Measurements from ENCODE around the gene PLPPR3.
"Not testable (repeated sequence)": the region's sequence is repeated elsewhere in the genome, so short reads cannot be mapped to it uniquely, and the experiment has no call there.

PLPPR3 gene

DNA sequence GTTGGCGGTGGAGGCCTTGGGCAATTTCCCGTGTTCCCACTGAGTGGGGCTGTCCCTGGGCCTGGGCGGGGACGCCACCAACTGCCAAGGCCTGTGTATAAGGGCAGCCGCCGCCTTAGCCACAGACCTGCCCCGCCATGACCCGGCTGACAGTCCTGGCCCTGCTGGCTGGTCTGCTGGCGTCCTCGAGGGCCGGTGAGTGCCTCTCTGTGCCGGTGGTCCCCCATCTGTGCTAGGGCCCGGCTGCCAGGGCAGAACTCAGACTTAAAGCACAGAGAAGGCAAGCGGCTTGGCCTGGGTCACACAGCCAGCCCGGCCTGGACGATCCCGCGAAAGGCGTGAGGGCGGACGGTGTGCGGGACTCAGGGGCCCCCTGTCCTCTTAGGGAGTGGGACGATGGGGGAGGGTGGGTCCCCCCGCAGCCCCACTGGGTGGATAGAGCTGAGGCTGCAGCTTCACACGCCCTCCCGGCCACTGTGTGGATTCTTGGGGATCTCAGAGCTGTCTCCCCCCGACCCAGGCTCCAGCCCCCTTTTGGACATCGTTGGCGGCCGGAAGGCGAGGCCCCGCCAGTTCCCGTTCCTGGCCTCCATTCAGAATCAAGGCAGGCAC is 6.1 kb upstream of the PLPPR3 start, which contains the start of gene AZU1:
Gene AZU1, plus strand, starts transcription at position 128 of the 612 bp plus-strand sequence. Its CDS starts 10 bp downstream, at position 138.
- no peak for DNase-seq

DNA sequence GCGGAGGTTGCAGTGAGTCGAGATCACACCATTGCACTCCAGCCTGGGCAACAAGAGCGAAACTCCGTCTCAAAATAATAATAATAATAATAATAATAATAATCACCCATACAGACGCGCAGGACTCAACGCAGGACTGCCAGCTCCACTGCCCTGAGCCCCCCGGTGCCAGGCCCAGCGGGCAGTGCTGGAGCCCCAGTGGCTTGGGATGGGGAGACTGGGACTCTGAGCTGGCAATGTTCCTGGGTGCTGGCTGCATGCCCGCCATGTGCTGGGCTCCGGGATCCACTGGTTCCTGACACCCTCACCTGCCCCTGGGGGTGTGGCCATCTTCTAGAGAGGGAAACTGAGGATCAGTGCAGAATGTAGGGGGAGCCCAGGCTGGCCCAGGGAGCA is 5.6 kb upstream of the PLPPR3 start:
- DNase-seq, result no peak

DNA sequence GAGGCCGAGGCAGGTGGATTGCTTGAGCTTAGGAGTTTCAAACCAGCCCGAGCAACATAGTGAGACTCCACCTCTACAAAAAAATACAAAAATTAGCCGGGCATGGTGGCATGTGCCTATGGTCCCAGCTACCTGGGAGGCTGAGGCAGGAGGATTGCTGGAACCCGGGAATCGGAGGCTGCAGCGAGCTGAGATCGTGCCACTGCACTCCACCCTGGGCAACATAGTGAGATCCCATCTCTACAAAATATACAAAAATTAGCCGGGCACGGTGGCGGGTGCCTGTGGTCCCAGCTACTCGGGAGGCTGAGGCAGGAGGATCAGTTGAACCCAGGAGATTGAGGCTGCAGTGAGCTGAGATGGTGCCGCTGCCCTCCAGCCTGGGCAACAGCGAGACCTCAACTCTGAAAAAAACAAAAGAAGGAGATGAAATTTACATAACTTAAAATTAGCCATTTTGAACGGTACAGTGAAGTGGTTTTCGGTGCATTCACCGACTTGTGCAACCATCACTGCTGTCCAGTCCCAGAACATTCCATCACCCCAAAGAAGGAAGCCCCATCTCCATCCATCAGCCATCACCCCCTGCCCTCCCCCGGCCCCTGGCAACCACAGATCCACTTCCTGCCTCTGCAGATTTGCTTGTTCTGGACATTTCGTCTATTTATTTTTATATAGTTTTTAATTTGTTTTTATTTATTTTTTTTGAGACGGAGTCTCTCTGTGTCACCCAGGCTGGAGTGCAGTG is 4.3 kb upstream of the PLPPR3 start:
- DNase-seq, result no peak

DNA sequence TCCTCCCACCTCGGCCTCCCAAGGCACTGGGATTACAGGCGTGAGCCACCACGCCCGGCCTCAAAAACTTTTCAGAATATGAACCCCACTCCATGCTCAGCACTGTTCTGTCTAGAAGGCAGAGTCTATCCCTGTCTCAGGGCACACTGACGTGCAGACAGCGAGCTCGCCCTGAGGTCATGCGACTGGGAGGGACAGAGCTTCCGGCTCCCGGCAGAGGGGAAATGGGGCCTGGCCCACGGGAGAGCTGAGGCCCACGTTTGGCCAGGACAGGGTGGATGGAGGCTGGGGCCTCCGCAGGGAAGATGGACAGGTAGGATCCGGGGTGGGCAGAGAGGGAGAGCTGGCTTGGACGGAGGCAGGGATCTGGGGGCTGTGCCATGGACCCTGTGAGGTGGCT is 3.1 kb upstream of the PLPPR3 start:
- DNase-seq, result no peak

DNA sequence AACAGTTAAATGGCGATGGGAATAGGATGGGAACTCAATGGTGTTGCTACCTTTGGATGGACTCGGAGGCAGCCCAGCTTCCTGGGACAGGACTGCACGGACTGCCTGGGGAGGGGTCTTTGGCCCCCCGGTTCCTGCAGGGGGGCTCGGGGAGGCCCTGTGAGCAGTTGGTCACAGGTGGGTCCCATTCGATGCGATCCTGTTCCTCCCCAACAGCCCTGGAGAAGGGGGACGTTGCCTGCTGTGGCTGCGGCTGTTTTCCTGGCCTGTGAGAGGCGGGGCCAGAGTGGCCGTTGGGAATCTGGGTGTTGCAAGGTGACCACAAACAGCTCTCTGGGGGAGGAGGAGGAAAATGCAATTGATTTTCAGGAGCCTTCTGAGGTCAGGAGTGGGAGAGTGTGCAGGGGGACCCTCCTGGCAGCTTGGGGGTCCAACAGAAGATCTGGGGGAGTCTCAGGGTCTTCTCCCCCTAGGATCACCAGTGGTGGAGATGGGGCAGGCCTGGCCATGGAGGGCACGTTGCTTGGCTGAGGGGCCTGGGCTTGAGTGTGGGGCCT is 1.9 kb upstream of the PLPPR3 start:
- DNase-seq, result no peak

DNA sequence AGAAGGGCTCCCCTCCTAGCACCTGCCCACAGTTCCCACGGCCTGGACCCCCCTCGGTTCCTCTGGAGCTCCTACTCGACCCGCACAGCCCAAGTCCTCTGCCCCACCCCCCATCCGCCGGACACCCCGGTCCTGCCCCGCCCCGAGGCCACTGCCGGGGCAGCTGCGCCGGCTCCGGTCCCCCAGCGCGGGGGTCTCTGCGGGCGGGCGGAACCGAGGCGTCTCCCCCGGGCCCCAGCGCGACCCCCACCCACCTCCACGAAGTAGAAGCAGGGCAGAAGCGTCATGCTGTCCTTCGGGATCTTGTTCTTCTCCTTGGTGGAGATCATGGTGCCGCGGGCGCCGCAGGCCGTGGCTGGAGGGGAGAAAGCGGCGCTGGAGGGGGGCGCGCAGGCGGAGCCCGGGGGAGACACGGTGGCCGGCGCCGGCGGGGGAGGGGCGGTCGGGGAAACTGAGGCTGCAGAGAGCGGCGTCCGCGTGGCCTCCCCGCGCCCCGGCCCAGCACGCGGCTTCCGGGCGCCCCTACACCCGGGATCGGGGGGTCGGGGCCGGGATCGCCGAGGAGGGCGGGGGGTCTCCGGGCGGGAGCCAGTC is 427 bp downstream of the PLPPR3 start:
- no peak for DNase-seq

DNA sequence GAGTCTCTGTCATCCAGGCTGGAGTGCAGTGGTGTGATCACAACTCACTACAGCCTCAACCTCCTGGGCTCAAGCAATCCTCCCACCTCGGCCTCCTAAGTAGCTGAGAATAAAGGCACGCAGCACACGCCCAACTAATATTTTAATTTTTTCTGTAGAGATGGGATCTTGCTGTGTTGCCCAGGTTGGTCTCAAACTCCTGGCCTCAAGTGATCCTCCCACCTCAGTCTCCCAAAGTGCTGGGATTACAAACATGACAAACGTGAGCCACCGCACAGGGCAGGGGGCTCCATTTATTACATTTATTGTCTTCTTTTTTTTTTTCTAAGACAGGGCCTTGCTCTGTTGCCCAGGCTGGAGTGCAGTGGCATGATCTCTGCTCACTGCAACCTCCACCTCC is 1.5 kb downstream of the PLPPR3 start:
- not testable (repeated sequence) for DNase-seq

DNA sequence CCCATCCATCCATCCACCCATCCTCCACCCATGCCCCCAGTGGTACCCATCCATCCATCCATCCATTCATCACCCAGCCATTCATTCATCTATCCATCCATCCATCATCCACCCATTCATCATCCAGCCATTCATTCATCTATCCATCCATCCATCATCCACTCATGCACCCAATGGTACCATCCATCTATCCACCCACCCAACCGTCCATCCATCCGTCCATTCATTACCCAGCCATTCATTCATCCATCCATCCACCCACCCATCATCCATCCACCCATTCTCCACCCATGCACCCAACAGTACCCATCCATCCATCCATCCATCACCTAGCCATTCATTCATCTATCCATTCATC is 5.3 kb downstream of the PLPPR3 start:
- no peak for DNase-seq

DNA sequence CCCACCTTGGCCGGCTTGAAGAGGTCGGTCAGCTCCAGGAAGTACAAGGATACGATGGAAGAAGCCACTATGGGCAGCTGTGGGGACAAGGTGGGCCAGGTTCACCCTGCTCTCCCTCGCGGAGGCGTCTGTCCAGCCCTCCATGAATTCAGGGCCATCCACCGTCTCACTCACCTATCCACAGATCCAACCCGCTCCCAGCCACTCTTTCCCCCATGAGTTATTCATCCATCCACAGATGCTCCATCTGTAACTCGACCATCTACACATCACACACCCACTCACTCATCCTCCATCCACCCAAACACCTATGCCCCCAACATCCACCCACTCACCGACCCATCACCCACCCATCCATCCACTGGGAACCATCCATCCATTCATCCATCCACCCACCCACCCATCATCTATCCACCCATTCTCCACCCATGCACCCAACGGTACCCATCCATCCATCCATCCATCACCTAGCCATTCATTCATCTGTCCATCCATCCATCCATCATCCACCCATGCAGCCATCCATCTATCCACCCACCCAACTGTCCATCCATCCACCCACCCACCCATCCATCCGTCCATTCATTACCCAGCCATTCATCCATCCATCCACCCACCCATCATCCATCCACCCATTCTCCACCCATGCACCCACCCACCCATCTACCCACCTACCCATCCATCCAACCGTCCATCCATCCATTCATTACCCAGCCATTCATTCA is 5.8 kb downstream of the PLPPR3 start:
- DNase-seq, result no peak

DNA sequence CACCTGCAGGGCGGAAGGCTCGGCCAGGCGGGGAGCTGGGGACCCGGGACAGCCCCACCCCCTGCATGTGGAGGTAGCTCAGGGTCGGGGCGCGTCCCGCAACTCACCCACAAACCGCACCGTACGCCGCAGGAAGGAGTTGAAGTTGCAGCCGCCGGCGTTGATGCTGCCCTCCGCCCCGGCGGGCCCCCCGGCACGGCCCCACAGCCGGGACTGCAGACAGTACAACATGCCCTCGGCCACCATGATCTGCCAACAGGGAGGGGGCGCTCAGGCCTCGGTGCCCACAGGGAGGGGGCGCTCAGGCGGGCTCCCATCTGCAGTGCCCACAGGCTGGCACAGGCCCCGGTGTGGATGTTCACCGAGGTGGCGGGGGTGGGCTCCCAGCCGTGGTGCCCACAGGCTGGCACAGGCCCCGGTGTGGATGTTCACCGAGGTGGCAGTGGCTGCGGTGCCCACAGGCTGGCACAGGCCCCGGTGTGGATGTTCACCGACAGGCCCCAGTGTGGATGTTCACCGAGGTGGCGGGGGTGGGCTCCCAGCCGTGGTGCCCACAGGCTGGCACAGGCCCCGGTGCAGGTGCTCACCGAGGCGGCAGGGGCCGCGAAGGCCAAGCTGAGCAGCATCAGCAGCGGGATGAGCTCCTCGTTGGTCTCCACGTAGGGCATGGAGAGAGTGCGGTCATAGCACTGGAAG is 6.5 kb downstream of the PLPPR3 start:
- no peak for DNase-seq

DNA sequence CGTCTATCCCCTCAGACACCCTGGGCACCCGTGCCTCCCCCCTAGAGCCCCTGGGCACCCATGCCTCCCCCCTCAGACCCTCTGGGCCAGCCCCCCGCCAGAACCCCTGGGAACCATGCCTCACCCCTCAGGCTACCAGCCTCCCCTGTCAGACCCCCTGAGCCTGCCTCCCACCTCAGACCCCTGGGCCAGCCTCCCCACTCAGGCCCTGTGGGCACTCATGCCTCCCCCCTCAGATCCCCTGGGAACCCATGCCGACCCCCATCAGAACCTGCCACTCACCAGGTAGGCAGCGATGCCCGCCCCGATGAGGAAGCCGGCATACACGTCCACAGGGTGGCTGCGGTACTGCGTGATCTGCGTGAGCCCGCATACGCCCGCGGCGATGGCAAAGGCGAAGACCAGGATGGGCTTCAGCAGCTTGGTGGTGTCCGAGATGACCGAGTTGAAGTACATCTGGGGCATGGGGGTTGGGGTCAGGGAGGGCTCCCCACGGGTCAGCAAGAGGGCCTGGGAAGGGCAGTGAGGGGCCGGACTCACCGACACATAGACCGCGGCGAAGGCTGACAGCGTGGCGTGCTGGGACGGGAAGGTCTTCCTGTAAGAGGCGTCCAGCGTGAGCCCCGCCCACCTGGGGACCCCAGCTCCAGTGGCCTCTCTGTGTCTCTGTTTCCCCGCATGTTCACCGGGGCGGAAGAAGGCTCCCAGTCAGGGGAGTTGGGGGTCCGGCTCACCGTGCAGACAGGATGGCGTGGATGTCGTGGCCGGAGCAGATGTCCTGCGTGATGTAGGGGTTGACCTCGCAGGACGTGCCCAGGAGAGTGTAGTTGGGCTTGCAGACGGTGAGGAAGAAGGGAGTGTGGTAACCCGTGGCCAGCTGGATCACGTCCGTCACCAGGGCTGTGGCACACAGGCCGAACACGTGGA is 7.3 kb downstream of the PLPPR3 start:
- no peak for DNase-seq

DNA sequence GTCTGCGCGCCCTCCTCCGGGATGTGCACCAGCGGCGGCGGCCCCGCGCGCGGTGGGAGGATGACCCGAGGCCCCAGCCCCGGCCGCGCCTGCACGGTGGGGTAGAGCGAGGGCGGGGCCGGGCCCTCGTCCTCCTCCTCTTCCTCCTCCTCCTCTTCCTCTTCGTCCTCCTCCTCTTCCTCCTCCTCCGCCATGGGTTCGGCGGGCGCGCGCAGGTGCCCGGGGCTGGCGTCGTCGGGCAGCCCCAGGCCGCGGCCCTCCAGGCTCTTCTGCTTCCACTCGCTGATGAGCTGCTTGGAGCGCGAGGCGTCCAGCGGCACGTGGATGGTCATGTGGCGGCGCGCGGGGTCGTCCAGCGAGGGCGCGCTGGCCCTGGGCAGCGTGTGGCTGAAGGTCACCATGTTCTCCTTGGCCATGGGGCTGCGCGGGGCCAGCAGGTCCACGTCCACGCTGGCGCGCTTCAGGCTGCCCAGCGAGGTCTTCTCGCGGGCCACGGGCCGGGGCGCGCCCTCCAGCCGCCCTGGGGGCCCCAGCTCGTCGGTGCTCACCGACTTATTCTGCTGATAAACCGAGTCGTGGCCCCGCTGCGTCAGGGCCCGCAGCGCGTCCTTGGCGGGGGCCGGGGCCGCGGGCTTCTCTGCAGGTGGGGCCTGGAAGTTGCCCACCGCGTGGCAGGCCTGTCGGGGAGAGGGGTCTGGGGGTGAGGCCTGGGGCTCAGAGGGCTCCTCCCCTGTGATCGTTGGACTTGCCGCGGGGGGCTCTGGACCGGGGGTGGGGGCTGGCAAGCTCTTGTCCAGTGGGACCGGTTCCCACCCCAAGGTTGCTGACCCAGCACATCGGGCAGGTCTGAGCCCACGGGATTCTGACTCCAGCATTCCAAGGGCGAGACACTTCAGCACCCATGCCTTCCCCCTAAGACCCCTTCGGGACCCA is 8.3 kb downstream of the PLPPR3 start:
- DNase-seq, result no peak

DNA sequence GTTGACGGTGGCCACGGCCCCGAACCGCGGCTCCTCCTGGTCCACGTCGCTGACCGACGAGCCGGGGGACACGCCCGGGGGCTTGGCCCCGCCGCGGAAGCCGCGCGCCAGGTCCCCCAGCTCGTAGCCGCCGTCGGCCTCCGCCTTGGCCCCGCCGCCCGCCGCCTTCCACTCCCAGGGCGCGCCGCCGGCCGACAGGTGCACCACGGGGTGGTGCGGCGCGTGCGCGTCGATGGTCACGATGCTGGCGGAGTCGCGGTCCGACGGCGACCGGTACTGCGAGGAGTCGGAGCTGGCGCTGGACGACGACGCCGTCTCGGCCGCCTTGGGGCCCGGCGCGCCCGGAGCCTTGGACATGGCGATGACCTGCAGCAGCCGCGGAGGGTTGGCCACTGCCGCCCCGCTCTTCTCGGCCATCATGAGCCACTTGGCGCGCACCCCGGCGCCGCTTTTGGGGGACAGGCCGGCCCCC is 9.0 kb downstream of the PLPPR3 start:
- DNase-seq, result no peak

DNA sequence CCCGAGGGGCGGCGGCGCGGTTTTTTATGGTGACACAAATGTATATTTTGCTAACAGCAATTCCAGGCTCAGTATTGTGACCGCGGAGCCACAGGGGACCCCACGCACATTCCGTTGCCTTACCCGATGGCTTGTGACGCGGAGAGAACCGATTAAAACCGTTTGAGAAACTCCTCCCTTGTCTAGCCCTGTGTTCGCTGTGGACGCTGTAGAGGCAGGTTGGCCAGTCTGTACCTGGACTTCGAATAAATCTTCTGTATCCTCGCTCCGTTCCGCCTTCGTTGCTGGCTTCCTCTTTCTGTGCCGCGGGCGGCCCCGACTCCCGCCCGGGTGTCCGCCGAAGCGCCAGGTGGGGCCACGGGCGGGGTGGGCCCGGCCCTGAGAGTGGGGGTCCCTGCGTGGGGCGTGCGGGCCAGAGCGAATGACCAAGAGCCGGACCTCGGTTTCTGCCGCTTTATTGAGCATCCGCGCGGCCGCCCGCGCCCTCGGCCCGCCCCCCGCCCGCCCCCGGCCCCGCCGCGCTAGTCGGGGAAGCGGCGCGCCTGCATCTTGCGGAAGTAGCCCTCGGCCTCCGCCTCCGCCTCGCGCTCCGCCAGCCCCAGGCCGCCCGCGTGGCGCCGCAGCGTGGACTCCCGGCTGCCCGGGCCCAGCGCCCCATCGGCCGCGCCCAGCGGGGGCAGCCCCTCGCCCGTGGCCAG is 9.6 kb downstream of the PLPPR3 start:
- no peak for DNase-seq

DNA sequence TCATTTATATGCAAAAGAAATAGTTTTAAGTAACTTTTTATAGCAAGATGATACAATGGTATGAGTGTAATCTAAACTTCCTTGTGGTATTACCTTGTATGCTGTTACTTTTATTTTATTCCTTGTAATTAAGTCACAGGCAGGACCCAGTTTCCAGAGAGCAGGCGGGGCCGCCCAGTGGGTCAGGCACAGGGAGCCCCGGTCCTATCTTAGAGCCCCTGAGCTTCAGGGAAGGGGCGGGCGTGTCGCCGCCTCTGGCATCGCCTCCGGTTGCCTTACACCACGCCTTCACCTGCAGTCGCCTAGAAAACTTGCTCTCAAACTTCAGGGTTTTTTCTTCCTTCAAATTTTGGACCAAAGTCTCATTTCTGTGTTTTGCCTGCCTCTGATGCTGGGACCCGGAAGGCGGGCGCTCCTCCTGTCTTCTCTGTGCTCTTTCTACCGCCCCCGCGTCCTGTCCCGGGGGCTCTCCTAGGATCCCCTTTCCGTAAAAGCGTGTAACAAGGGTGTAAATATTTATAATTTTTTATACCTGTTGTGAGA is 10.2 kb downstream of the PLPPR3 start:
- DNase-seq, result no peak

DNA sequence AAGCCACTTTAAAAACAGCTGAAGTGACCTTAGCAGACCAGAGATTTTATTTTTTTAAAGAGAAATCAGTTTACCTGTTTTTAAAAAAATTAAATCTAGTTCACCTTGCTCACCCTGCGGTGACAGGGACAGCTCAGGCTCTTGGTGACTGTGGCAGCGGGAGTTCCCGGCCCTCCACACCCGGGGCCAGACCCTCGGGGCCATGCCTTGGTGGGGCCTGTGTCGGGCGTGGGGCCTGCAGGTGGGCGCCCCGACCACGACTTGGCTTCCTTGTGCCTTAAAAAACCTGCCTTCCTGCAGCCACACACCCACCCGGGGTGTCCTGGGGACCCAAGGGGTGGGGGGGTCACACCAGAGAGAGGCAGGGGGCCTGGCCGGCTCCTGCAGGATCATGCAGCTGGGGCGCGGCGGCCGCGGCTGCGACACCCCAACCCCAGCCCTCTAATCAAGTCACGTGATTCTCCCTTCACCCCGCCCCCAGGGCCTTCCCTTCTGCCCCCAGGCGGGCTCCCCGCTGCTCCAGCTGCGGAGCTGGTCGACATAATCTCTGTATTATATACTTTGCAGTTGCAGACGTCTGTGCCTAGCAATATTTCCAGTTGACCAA is 10.8 kb downstream of the PLPPR3 start:
- no peak for DNase-seq

DNA sequence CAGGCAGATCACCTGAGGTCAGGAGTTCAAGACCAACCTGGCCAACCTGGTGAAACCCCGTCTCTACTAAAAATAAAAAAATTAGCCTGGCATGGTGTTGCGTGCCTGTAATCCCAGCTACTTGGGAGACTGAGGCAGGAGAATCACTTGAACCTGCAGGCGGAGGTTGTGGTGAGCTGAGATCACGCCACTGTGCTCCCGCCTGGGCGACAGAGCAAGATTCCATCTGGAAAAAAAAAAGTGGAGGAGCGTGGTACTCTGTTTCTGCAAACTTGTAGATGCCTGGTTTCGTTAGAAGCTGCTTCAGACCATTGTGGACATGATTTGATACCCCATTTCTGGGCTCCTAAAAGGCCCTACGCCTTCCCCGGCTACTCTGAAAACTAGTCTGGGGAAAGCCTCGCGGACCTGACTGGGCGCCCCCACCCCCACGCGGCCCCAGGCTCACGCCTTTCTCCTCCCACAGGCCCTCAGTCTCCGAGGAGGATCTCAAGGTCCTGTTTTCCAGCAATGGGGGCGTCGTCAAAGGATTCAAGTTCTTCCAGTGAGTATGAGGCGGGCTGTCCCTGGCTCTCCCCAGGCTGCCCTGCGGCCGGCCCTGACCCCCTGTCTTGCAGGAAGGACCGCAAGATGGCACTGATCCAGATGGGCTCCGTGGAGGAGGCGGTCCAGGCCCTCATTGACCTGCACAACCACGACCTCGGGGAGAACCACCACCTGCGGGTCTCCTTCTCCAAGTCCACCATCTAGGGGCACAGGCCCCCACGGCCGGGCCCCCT is 11.5 kb downstream of the PLPPR3 start:
- no peak for DNase-seq

DNA sequence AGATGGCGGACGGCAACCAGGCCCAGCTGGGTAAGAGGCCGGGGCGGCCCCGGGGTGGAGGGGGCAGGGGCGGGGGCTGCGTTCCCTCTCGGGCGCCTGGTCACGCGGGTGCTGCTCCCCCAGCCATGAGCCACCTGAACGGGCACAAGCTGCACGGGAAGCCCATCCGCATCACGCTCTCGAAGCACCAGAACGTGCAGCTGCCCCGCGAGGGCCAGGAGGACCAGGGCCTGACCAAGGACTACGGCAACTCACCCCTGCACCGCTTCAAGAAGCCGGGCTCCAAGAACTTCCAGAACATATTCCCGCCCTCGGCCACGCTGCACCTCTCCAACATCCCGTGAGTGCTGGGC is 13.4 kb downstream of the PLPPR3 start:
- no peak for DNase-seq
